GM10847 (cell line): ENCODE data around the gene SPATA17.

Experiments
- POLR2A ChIP-seq: IDR thresholded peaks from 2 replicates; pipeline ENCODE4 v1.6.1; 2011; ENCODE audit not compliant: insufficient read length; ENCODE audit errors: extremely low read depth

Gene SPATA17

DNA sequence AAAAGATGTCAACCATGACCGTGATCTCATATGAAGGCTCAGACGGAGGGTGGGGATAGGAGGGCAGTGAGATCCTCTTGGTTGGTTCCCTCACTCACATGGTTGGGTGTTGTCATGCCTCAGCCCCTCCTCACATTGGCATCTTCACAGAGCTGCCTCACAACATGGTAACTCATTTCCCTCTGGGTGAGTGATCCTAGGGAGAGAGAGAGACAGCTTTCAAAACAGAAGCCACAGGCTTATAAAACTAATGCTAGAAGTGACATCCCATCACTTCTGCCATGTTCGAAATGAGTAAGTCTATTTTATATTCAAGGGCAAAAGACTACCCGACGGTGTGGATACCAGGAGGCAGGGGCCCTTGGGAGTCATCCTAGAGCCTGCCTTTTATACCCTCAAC lies 145.5 kb downstream of the SPATA17 start:
- no peak for TF ChIP-seq POLR2A

DNA sequence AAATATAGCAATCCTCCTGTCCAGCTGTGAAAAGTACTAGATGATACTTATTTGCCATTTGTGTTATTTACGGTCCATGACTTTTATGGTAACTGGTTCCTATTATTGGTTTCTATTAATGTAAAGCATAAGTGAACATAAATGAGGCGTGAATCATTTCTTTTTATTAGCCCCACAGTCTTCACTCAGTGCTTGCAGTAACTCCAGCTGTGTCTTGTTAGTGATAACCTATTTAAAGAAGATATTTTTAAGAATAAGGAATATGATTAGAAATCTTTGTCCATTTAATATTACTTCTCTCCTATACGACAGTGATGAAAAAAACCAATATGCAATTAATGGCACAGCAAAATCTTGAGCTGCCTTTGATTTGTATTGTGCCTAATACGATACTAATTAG lies 149.9 kb downstream of the SPATA17 start:
- no peak for TF ChIP-seq POLR2A

DNA sequence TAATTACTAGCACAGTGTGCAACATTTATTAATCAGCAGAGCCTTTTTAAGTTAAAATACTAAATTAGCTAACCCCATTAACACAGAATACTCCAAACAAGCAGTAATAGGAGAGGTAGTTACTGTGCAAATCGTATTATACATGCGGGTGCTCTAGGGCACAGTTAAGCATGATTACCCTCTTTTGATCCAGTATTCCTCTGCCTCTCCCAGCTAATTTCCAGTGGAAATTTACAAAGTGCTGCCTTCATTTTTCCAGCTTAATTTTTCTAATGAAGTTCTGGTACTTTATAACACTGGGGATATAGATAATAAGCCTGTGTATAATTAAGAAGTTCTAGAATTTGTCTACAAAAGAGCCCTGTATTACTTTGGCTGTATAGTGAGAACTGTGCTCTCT lies 159.9 kb downstream of the SPATA17 start:
- TF ChIP-seq POLR2A, result no peak

DNA sequence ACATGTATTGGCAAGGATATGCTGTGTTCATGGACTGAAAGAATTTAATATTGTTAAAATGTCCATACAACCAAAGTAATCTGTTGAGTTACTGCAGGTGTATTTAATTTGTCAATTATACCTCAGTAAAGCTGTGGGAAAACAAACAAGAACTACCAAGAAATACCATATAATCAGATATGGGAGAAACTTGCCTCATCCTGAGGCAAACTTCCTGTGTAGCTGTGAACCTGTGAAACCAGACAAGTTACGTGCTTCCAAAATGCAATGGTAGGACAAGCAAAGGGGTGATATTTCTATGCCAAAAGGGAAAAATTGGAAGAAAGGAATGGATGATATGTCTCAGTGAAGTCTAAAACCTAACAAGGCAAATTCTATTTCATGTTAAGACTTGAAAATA lies 174.6 kb downstream of the SPATA17 start:
- TF ChIP-seq POLR2A, result no peak

DNA sequence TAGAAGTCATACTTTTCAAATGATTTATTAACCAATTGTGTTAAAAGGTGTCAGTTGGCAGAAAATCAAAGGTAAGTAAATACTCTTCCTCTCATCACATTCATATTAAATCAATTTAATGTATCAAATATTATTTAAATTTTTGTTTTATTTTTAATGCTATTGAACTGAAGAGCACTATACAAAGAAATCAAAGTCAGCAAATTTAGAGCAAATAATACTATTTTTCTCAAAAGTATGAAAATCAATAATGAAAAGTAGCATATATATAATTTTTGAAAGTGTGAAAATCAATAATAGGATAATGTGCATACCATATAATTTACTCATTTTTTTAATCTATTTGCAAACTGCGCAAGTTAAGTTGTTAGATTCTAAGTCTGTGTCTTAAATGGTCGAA lies 181.0 kb downstream of the SPATA17 start:
- no peak for TF ChIP-seq POLR2A

DNA sequence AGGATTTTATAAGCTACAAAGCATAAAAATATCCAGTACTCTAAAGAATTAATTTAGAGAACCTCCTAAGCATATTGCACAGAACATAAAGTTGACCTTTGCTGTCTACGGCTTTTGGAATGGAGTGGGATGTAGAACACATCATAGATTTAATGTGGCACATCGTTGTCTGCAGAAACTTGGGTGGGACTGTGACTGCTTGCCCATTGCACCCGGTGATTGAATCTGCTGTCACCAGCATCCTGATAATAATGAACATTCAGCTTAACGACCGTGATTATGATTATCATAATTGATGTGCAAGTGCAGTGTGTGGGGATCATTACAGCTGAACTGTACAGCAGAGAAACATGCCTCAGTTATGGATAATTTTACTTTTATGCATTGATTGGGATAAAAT lies 181.9 kb downstream of the SPATA17 start:
- no peak for TF ChIP-seq POLR2A

DNA sequence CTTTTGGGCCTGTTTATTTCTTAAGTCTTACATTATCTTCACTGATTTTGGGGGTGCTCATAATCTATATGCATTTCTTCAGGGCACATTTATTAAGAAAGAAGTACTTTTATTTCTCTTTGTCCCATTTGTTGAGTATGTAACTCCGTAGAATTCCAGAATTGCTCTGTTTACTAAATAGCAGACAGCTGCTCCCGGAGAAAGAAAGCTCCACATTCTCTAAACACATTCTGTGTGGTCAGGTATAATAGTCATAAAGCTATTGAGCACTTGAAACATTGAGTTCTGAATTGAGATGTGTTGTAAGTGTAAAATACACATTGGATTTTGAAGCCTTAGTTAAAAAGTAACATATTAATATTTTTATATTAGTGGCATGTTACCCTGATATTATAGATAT lies 206.5 kb downstream of the SPATA17 start:
- no peak for TF ChIP-seq POLR2A

DNA sequence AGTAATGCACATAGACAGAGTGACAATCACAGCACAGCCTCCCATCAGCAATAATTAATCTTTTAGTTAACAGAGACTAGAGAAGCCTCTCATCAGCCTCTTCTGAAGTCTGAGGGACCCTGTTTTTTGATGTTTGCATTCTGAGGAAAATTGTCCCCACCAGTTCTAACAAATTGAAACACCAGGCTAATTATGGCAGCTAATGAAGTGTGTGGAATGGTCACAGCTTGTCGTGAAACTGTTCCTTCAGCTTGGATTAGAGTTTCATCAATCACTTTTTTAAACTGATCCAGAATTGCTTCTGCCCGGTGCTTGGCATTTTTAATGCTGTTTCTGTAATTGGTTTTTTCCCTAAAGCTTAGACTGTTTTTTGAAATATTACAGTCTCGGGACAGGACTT lies 208.0 kb downstream of the SPATA17 start:
- no peak for TF ChIP-seq POLR2A

DNA sequence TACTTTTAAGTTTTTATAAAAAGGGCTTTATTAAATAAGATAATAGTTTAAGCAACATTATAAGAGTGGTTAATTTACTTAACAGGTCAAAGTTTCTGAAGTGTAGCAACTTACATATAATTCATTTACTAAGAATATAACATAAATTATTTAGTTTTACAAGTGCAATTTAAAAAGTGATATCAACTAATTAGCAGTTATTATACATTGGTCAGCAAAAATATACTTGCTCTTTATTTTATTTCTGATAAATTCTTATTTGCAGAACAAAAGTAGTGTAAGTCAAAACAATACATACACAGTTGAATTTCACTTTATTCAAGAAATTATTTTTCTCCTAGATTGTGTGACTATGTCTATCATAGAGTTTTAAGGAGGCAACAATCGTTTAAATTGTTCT lies 215.6 kb downstream of the SPATA17 start:
- TF ChIP-seq POLR2A, result no peak

DNA sequence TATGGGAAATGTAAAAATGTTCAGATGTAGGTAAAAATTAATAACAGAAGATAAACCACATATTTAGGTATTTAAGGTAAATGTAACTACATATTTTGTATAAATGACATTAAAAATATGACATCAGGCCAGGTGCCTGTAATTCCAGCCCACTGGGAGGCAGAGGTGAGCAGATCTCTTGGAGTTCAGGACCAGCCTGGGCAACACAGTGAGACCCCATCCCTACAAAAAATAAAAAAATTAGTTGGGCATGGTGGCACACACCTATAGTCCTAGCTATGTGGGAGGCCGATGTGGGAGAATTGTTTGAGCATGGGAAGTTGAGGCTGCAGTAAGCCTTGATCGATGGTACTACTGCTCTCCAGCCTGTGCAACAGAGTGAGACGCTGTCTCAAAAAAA lies 216.5 kb downstream of the SPATA17 start:
- TF ChIP-seq POLR2A, result no peak

DNA sequence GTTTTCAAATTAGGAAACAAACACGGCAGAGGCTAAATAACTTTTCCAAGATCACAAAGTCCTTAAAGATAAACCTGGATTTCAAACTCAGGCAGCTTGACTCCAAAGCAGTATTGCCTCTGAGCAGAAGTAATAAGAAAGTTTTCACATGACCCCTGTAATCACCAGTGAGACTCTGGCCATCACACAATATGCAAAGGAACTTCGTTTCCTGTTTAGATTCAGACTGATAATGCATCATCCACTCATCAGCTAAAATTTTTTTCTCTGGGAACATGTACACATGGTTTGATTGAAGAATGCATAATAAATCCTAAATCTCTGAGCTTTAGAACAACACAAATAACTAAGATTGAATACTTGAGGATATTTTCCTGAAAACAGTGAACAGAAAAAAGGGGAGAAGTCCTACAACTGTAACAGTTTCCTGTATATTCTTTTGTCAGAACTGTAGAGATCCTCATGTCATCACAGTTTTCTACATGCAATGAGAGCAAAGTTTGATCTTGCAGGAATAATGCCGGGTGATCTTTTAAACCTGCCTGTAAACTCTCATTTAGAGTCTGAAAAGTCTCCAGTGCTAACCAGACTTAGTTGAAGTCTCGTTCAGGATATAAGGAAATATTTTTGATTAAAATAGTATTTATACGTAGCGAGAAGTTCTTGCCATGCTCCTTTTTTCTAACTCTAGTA lies 225.3 kb downstream of the SPATA17 start:
- no peak for TF ChIP-seq POLR2A

DNA sequence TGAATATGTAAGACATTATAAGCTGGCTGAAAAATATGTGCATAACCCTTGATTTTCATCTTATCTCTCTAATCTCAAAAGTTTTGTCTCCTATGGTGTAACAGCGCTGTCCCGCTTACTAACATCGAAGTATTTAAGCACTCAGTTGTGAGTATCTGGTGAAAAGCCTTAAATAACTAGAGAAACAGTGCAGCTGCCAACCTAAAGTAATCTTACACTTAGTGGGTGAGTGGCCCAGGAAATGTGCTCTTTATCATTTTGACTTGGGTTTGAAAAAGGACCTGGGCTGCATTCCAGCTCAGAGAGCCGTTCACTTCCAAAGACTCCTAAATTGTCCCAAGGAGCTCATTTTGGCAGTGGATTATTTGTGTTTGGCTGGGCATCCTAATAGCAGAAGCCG lies 225.9 kb downstream of the SPATA17 start:
- no peak for TF ChIP-seq POLR2A

DNA sequence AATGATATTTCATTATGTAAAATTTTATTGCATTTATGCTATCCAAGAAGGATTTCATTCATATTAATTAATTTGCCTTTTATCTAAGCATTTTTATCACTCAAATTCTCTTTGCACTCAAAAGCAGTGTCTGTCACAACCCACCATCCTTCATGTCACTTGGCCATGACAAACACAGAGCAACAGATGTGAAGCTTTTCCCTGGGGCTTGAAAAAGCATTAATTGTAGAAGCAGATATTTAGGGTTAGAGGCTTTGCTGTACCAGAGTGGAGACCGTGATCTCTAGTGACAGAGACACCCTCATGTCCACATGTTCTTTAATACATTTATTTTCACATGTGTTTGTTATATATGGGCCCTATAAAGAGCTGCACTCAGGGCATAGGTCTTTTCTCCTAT lies 230.5 kb downstream of the SPATA17 start:
- no peak for TF ChIP-seq POLR2A

DNA sequence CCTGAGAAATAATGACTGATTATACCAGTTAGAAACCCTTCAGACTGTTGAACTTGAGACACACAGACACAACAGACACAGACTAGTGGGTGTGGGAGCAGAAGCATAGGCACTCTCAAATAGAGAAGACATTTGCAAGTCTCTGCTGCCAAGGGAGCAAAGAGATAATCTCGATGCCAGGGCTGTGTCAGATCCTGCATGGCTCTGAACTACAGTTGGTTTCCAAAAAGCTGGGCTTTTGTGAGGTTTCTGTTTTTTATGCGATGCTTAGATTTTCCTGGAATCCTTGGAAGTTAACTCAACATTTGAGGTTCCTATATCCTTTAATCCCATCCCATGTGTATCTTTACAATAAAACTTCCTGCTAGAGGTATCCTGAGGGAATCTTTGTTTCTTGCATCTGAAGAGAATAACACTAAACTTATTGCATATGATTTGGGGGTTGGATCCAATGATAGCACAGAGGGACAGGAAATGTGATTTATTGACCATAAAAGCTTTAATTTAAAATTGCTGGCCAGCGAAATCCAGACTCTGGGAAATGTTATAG lies 236.4 kb downstream of the SPATA17 start:
- no peak for TF ChIP-seq POLR2A

DNA sequence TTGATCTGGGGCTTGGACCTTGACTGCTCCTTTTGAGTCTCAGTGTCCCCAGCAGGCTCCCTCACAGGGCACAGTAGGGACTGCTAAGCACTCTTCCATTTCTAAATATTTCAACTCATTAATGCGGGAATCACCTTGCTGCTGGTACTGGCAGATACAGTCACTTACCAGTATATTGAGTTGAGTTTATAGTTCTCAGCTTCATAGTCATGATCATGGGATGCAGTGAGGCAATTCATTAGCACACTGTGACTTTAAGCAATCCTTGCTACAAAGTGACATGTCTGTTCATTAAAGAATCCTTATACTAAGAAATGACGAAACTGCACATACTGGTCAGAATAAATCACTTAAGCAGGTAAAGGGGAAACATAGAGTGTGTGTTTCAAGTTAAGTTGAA lies 240.8 kb downstream of the SPATA17 start:
- TF ChIP-seq POLR2A, result no peak

DNA sequence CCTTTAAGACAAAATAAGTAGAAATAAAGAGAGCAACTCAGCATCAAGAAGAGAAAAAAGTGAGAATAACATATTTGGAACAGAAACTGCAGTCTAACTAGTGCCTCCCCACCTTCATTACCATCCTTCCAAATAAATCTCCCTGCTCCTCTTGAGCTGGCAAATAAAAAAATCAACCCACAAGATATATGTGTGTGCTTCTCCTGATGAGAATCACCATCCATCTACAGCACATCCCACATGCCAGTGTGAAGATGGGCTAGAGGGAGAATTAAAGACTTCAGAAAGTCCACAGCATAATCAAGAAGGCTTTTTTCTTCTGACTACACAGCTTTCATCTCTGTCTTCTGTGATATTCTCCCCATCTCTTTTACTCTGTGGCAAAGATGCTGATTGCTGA lies 244.1 kb downstream of the SPATA17 start:
- TF ChIP-seq POLR2A, result no peak

DNA sequence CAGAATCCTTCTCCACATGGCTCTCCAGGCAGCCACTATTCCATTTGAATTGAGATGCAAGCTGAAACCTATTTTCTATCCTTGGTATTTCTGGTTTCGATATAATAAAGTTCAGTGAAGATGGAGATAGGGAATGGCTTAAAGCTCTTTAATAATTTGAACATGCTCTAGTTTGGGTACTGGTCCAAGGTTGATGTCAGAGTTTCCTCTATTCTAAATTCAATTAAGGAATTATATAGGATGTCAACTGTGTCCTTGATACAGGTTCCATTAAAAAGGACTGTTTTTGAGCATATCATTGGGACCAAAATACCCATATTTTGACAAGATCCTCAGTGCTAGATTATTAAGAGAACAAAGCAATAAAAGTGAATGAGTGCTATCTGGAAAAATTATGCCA lies 245.3 kb downstream of the SPATA17 start:
- TF ChIP-seq POLR2A, result no peak
